ENCODE measurements around the gene DNAJC17. TPM values are rescaled to one million over a fixed set of nuclear protein-coding genes. Genes with fewer than 3 reads are reported as not detected.

The DNAJC17 gene
- total RNA-seq, 4 donors from 2014 or later, result 23.9 to 61.5 (median 36.3) TPM

GRCh38 chr15:40843261-40843884 lies 36.1 kb upstream of the DNAJC17 start:
- Histone ChIP-seq H3K4me3 (peak overlapping the region; percentile 26 to 57 (median 43)), H3K27me3 (peaks cover 0 to 30% of the 10 kb centered on the region in 2 donors), H3K9me3 (no peaks in the 10 kb centered on the region), H3K27ac (peak overlapping the region in 1 of 4 donors; percentile 69), H3K36me3 (no peaks in the 10 kb centered on the region), H3K4me1 (peaks cover 0 to 20% (median 11%) of the 10 kb centered on the region in 4 donors)
- 14 to 29% methylated on average over 15 to 31 of the region's 34 CpGs for WGBS, 2 donors
- no peak for TF ChIP-seq CTCF (IDR thresholded peaks at IDR 0.05)
- no peak for TF ChIP-seq POLR2A (IDR thresholded peaks at IDR 0.05)
- no peak for TF ChIP-seq EP300 (IDR thresholded peaks at IDR 0.05)
- no peak for DNase-seq (ENCODE audit: low spot score in 2 of 2)

GRCh38 chr15:40841741-40842140 lies 34.5 kb upstream of the DNAJC17 start:
- H3K27ac ChIP-seq, result no peak overlapping the region
- H3K4me1 ChIP-seq, result peaks cover 0 to 20% (median 9%) of the 10 kb centered on the region in 4 donors
- no peak overlapping the region for H3K4me3 ChIP-seq
- no peaks in the 10 kb centered on the region for H3K9me3 ChIP-seq
- peaks cover 0 to 30% of the 10 kb centered on the region in 2 donors for H3K27me3 ChIP-seq
- DNase-seq (ENCODE audit: low spot score in 2 of 2), result no peak
- H3K36me3 ChIP-seq, result no peaks in the 10 kb centered on the region
- TF ChIP-seq POLR2A (IDR thresholded peaks at IDR 0.05) (no peak), CTCF (IDR thresholded peaks at IDR 0.05) (no peak), EP300 (IDR thresholded peaks at IDR 0.05) (no peak)
- 81 to 83% methylated on average over 2 of the region's 2 CpGs for WGBS, 2 donors

- no peak for TF ChIP-seq EP300 (IDR thresholded peaks at IDR 0.05)
- no peak for TF ChIP-seq CTCF (IDR thresholded peaks at IDR 0.05)
- TF ChIP-seq POLR2A (IDR thresholded peaks at IDR 0.05), result no peak
- peaks cover 0 to 5% of the 10 kb centered on the region in 2 donors for H3K27me3 ChIP-seq
- no peak for DNase-seq (ENCODE audit: low spot score in 2 of 2)
- WGBS, 2 donors, result 69 to 85% methylated on average over 5 of the region's 5 CpGs
- H3K4me3 ChIP-seq, result no peak overlapping the region
- H3K4me1 ChIP-seq, result peaks cover 0 to 7% (median 0%) of the 10 kb centered on the region in 4 donors
- H3K27ac ChIP-seq, result no peak overlapping the region
- no peaks in the 10 kb centered on the region for H3K36me3 ChIP-seq
- H3K9me3 ChIP-seq, result no peaks in the 10 kb centered on the region
Measured at GRCh38 chr15:40838756-40839155, 31.5 kb upstream of the DNAJC17 start.

GRCh38 chr15:40836020-40836419 lies 28.7 kb upstream of the DNAJC17 start:
- Histone ChIP-seq H3K36me3 (no peaks in the 10 kb centered on the region), H3K27ac (no peak overlapping the region), H3K4me3 (no peak overlapping the region), H3K27me3 (no peaks in the 10 kb centered on the region), H3K9me3 (no peaks in the 10 kb centered on the region), H3K4me1 (no peaks in the 10 kb centered on the region)
- no peak for DNase-seq (ENCODE audit: low spot score in 2 of 2)
- TF ChIP-seq POLR2A (IDR thresholded peaks at IDR 0.05) (no peak), CTCF (IDR thresholded peaks at IDR 0.05) (no peak), EP300 (IDR thresholded peaks at IDR 0.05) (no peak)
- WGBS, 2 donors, result 89 to 91% methylated on average over 1 of the region's 1 CpG

GRCh38 chr15:40832903-40833302 lies 25.6 kb upstream of the DNAJC17 start:
- no peak for DNase-seq (ENCODE audit: low spot score in 2 of 2)

More at GRCh38 chr15:40832903-40833302, 25.6 kb upstream of the DNAJC17 start:
- H3K36me3 ChIP-seq, result no peaks in the 10 kb centered on the region
- H3K27ac ChIP-seq, result no peak overlapping the region
- no peaks in the 10 kb centered on the region for H3K9me3 ChIP-seq
- H3K27me3 ChIP-seq, result no peaks in the 10 kb centered on the region
- TF ChIP-seq POLR2A (IDR thresholded peaks at IDR 0.05) (no peak), EP300 (IDR thresholded peaks at IDR 0.05) (no peak), CTCF (IDR thresholded peaks at IDR 0.05) (no peak)
- H3K4me1 ChIP-seq, result no peaks in the 10 kb centered on the region
- no peak overlapping the region for H3K4me3 ChIP-seq

Data from tibial nerve (tissue), 4 donors.